Esophagus muscularis mucosa (tissue), 4 donors: Measurements from ENCODE around the gene ZNF324B. TPM values are rescaled to one million over a fixed set of nuclear protein-coding genes. Genes with fewer than 3 reads are reported as not detected.
A peak's percentile ranks its signal among the peaks of the same experiment; 100 is the strongest.

Experiments
- DNase-seq: peaks from one replicate; pipeline ENCODE4 v3.0.0-alpha.2; 2017; ENCODE audit errors: extremely low spot score
- H3K27ac ChIP-seq, 4 donors: fragments of 200-600 bp; sonication (generic); replicated peaks in 1 of 4; 1 replicate in 3 of 4; 2 replicates in 1 of 4; pipeline ENCODE4 v1.5.1; 2016 to 2019; ENCODE audit warnings: mild to moderate bottlenecking in 1 of 4
- H3K27me3 ChIP-seq, 4 donors: fragments of 200-600 bp; sonication (generic); one replicate each; pipeline versions ENCODE4 v1.5.1 to v1.6.0; 2016 to 2019
- H3K36me3 ChIP-seq, 4 donors: fragments of 200-600 bp; sonication (generic); one replicate each; pipeline ENCODE4 v1.5.1; 2016 to 2019
- H3K4me1 ChIP-seq, 4 donors: fragments of 200-600 bp; sonication (generic); one replicate each; pipeline ENCODE4 v1.5.1; 2016 to 2019
- H3K4me3 ChIP-seq, 4 donors: fragments of 200-600 bp; sonication (generic); 1 replicate in 2 of 4; 2 replicates in 2 of 4; pipeline ENCODE4 v1.5.1; 2016 to 2019; ENCODE audit warnings: mild to moderate bottlenecking in 4 of 4, moderate library complexity in 1 of 4
- H3K9me3 ChIP-seq, 4 donors: fragments of 200-600 bp; sonication (generic); 1 replicate in 3 of 4; 2 replicates in 1 of 4; pipeline ENCODE4 v1.5.1; 2016 to 2019
- EP300 ChIP-seq: sonication (generic); formaldehyde crosslinking; IDR thresholded peaks from one replicate; pipeline ENCODE4 v1.6.1; 2017; ENCODE audit warnings: antibody characterized with exemption
- POLR2A ChIP-seq: fragments of 450-650 bp; IDR thresholded peaks from one replicate; pipeline ENCODE4 v1.6.1; 2017; ENCODE audit warnings: antibody characterized with exemption, moderate library complexity, mild to moderate bottlenecking, low read depth
- POLR2AphosphoS5 ChIP-seq, 2 donors: sonication (generic); formaldehyde crosslinking; IDR thresholded peaks; one replicate each; pipeline ENCODE4 v1.6.1; 2017; ENCODE audit warnings: antibody characterized with exemption in 2 of 2
- WGBS: methylation state at CpG from one replicate; pipeline ENCODE4 v1.1.5; 2018; 5-methylcytosine and 5-hydroxymethylcytosine counted together
- intact Hi-C: fragments of 100-400 bp; cut with DNase I; formaldehyde crosslinking; loops from one replicate; pipeline ENCODE4 v1.15.1; 2023
- total RNA-seq, 4 donors: library from RNA; depleted of rRNA; stranded (reverse); fragments of >200 nt; gene quantifications; one replicate each; pipeline versions ENCODE4 v1.1.0 to v1.2.1, GENCODE V29; 2016
- TF ChIP-seq, protein P1 (sequence below), 3 experiments: fragments of 200-600 bp in 2 of 3; fragments of 450-650 bp in 1 of 3; sonication (generic) in 2 of 3; IDR thresholded peaks; one replicate each; pipeline ENCODE4 v1.5.1; 2017 to 2019; ENCODE audit warnings: antibody characterized with exemption in 3 of 3, mild to moderate bottlenecking in 2 of 3, moderate library complexity in 1 of 3

The ZNF324B gene
- total RNA-seq, 4 donors from 2014 or later = 7.1 to 9.7 (median 8.3) TPM

- peak overlapping the region in 2 of 4 donors; percentile 76 to 83 for H3K27ac ChIP-seq
- H3K4me1 ChIP-seq = peaks cover 8 to 22% (median 18%) of the 10 kb centered on the region in 4 donors
- TF ChIP-seq, protein P1, sequence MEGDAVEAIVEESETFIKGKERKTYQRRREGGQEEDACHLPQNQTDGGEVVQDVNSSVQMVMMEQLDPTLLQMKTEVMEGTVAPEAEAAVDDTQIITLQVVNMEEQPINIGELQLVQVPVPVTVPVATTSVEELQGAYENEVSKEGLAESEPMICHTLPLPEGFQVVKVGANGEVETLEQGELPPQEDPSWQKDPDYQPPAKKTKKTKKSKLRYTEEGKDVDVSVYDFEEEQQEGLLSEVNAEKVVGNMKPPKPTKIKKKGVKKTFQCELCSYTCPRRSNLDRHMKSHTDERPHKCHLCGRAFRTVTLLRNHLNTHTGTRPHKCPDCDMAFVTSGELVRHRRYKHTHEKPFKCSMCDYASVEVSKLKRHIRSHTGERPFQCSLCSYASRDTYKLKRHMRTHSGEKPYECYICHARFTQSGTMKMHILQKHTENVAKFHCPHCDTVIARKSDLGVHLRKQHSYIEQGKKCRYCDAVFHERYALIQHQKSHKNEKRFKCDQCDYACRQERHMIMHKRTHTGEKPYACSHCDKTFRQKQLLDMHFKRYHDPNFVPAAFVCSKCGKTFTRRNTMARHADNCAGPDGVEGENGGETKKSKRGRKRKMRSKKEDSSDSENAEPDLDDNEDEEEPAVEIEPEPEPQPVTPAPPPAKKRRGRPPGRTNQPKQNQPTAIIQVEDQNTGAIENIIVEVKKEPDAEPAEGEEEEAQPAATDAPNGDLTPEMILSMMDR (IDR thresholded peaks at IDR 0.05) = no peak
- no peak for TF ChIP-seq POLR2A
- TF ChIP-seq EP300 = no peak
- TF ChIP-seq POLR2AphosphoS5 (IDR thresholded peaks at IDR 0.05) = no peak
- 2% methylated on average over 11 of the region's 11 CpGs for WGBS
- H3K4me3 ChIP-seq = peak overlapping the region; percentile 87 to 93 (median 88)
- H3K36me3 ChIP-seq = peaks cover under 1 to 25% (median 19%) of the 10 kb centered on the region in 4 donors
- DNase-seq = no peak
- intact Hi-C loops = no loop called here
- no peaks in the 10 kb centered on the region for H3K9me3 ChIP-seq
- peaks cover 0 to 33% (median 0%) of the 10 kb centered on the region in 4 donors for H3K27me3 ChIP-seq
Measured at GRCh38 chr19:58450856-58451357, 515 bp upstream of the ZNF324B start.

DNA sequence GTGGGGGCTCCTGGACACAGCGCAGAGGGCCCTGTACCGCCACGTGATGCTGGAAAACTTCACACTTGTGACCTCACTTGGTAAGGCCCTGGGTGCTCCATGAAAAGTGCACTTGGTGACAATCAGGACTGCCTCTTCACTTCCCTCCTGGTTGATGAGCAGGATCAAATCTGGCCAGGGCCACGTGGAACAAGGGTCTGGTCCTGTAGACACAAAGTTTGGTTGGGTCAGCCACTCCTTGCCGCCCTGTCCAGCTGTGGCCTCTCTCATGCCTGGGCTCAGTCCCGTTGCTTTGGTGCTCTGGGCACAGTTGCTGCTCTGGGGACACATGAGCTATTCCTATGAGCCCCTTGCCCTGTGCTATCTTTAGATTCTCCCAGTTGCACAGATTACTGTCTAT lies 2.3 kb downstream of the ZNF324B start:
- TF ChIP-seq POLR2AphosphoS5 (IDR thresholded peaks at IDR 0.05) (no peak), EP300 (no peak), POLR2A (no peak)
- TF ChIP-seq, protein P1 (IDR thresholded peaks at IDR 0.05) = no peak
- Histone ChIP-seq H3K27ac (no peak overlapping the region), H3K4me3 (no peak overlapping the region), H3K27me3 (peaks cover 0 to 10% (median 0%) of the 10 kb centered on the region in 4 donors), H3K4me1 (peaks cover 8 to 22% (median 18%) of the 10 kb centered on the region in 4 donors), H3K9me3 (no peaks in the 10 kb centered on the region), H3K36me3 (peaks cover 7 to 50% (median 35%) of the 10 kb centered on the region in 4 donors)
- no peak for DNase-seq
- 95% methylated on average over 5 of the region's 6 CpGs for WGBS
- intact Hi-C loops = no loop called here

DNA sequence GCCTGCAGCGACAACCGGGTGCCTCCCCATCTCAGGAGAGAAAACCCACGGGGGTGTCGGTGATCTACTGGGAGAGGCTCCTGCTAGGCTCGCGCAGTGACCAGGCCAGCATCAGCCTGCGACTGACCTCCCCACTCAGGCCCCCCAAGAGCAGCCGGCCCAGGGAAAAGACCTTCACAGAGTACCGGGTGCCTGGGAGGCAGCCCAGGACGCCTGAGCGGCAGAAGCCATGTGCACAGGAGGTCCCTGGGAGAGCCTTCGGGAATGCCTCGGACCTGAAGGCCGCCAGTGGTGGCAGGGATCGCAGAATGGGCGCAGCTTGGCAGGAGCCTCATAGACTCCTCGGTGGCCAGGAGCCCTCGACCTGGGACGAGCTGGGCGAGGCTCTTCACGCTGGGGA lies 3.9 kb downstream of the ZNF324B start:
- no peaks in the 10 kb centered on the region for H3K27me3 ChIP-seq
- peaks cover 8 to 22% (median 18%) of the 10 kb centered on the region in 4 donors for H3K4me1 ChIP-seq
- H3K36me3 ChIP-seq = peaks cover 7 to 61% (median 35%) of the 10 kb centered on the region in 4 donors
- no peak overlapping the region for H3K4me3 ChIP-seq
- no peak for DNase-seq
- H3K9me3 ChIP-seq = no peaks in the 10 kb centered on the region
- intact Hi-C loops = no loop called here
- WGBS = 93% methylated on average over 18 of the region's 21 CpGs
- H3K27ac ChIP-seq = no peak overlapping the region
- TF ChIP-seq POLR2AphosphoS5 (IDR thresholded peaks at IDR 0.05) = no peak
- TF ChIP-seq POLR2A = no peak
- TF ChIP-seq, protein P1 (IDR thresholded peaks at IDR 0.05) = no peak
- TF ChIP-seq EP300 = no peak

DNA sequence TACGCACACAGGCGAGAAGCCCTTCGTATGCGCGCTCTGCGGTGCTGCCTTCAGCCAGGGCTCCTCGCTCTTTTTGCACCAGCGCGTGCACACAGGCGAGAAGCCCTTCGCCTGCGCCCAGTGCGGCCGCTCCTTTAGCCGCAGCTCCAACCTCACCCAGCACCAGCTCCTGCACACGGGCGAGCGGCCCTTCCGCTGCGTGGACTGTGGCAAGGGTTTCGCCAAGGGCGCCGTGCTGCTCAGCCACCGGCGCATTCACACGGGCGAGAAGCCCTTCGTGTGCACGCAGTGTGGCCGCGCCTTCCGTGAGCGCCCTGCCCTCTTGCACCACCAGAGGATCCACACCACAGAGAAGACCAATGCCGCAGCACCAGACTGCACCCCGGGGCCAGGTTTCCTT lies 4.7 kb downstream of the ZNF324B start:
- intact Hi-C loops = no loop called here

More for the DNA sequence above, 4.7 kb downstream of the ZNF324B start:
- TF ChIP-seq, protein P1 (IDR thresholded peaks at IDR 0.05) = no peak
- no peak for TF ChIP-seq EP300
- no peak for TF ChIP-seq POLR2AphosphoS5 (IDR thresholded peaks at IDR 0.05)
- no peak for TF ChIP-seq POLR2A
- H3K9me3 ChIP-seq = no peaks in the 10 kb centered on the region
- DNase-seq = no peak
- no peak overlapping the region for H3K4me3 ChIP-seq
- H3K4me1 ChIP-seq = peaks cover 3 to 16% (median 13%) of the 10 kb centered on the region in 4 donors
- 97% methylated on average over 34 of the region's 35 CpGs for WGBS
- no peak overlapping the region for H3K27ac ChIP-seq
- H3K27me3 ChIP-seq = no peaks in the 10 kb centered on the region
- peaks cover 7 to 61% (median 35%) of the 10 kb centered on the region in 4 donors for H3K36me3 ChIP-seq
